Esophagus muscularis mucosa (tissue), 4 donors: ENCODE data around the gene ZNF121.
"Not testable (repeated sequence)": the region's sequence is repeated elsewhere in the genome, so short reads cannot be mapped to it uniquely, and the experiment has no call there.

Experiments
- CTCF ChIP-seq, 3 experiments: fragments of 200-600 bp in 2 of 3; fragments of 450-650 bp in 1 of 3; sonication (generic) in 2 of 3; IDR thresholded peaks; one replicate each; pipeline ENCODE4 v1.5.1; 2017 to 2019; ENCODE audit warnings: antibody characterized with exemption in 3 of 3, mild to moderate bottlenecking in 2 of 3, moderate library complexity in 1 of 3
- EP300 ChIP-seq: sonication (generic); formaldehyde crosslinking; IDR thresholded peaks from one replicate; pipeline ENCODE4 v1.6.1; 2017; ENCODE audit warnings: antibody characterized with exemption
- POLR2A ChIP-seq: fragments of 450-650 bp; IDR thresholded peaks from one replicate; pipeline ENCODE4 v1.6.1; 2017; ENCODE audit warnings: antibody characterized with exemption, moderate library complexity, mild to moderate bottlenecking, low read depth
- POLR2AphosphoS5 ChIP-seq, 2 donors: sonication (generic); formaldehyde crosslinking; IDR thresholded peaks; one replicate each; pipeline ENCODE4 v1.6.1; 2017; ENCODE audit warnings: antibody characterized with exemption in 2 of 2

- not testable (repeated sequence) for TF ChIP-seq POLR2AphosphoS5 (IDR thresholded peaks at IDR 0.05); CTCF (IDR thresholded peaks at IDR 0.05); POLR2A; EP300
Measured at GRCh38 chr19:9582081-9582725, 2.1 kb downstream of the ZNF121 start.
